Stimulated activated CD4-positive, alpha-beta T cell treated with anti-CD3 and anti-CD28 coated beads, Interleukin-2, amount 100 ng/mL, for 24 hours (primary cell): ENCODE data around the gene ARHGAP9.
A peak's percentile ranks its signal among the peaks of the same experiment; 100 is the strongest.
"Not testable (repeated sequence)": the region's sequence is repeated elsewhere in the genome, so short reads cannot be mapped to it uniquely, and the experiment has no call there.

Experiments used
- DNase-seq, 2 donors: peaks; one replicate each; pipeline ENCODE4 v3.0.0-alpha.2; 2020

ARHGAP9 gene

DNA sequence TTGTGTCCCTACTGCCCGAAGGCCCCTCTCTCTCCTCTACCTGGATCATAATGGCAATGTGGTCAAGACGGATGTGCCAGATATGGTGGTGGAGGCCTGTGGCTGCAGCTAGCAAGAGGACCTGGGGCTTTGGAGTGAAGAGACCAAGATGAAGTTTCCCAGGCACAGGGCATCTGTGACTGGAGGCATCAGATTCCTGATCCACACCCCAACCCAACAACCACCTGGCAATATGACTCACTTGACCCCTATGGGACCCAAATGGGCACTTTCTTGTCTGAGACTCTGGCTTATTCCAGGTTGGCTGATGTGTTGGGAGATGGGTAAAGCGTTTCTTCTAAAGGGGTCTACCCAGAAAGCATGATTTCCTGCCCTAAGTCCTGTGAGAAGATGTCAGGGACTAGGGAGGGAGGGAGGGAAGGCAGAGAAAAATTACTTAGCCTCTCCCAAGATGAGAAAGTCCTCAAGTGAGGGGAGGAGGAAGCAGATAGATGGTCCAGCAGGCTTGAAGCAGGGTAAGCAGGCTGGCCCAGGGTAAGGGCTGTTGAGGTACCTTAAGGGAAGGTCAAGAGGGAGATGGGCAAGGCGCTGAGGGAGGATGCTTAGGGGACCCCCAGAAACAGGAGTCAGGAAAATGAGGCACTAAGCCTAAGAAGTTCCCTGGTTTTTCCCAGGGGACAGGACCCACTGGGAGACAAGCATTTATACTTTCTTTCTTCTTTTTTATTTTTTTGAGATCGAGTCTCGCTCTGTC, 22.8 kb downstream of the ARHGAP9 start:
- DNase-seq, result no peak

DNA sequence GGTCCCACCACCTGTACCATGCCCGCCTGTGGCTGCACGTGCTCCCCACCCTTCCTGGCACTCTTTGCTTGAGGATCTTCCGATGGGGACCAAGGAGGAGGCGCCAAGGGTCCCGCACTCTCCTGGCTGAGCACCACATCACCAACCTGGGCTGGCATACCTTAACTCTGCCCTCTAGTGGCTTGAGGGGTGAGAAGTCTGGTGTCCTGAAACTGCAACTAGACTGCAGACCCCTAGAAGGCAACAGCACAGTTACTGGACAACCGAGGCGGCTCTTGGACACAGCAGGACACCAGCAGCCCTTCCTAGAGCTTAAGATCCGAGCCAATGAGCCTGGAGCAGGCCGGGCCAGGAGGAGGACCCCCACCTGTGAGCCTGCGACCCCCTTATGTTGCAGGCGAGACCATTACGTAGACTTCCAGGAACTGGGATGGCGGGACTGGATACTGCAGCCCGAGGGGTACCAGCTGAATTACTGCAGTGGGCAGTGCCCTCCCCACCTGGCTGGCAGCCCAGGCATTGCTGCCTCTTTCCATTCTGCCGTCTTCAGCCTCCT, 23.4 kb downstream of the ARHGAP9 start:
- peak; percentile 48 to 49 for DNase-seq

DNA sequence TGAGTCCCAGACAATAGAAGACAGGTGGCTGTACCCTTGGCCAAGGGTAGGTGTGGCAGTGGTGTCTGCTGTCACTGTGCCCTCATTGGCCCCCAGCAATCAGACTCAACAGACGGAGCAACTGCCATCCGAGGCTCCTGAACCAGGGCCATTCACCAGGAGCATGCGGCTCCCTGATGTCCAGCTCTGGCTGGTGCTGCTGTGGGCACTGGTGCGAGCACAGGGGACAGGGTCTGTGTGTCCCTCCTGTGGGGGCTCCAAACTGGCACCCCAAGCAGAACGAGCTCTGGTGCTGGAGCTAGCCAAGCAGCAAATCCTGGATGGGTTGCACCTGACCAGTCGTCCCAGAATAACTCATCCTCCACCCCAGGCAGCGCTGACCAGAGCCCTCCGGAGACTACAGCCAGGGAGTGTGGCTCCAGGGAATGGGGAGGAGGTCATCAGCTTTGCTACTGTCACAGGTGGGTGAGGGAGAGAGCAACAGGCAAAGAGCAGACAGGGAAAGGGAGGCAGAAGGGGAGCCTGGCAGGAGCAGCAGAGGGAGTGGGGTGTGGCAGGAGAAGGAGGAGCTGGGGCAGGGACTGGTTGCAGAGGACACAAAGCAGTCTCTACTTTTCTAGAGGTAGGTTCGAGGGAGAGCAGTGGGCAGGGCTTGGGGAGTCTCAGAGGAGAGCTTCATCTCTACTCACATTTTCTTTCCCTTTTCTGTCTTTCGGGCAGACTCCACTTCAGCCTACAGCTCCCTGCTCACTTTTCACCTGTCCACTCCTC, 24.1 kb downstream of the ARHGAP9 start:
- no peak for DNase-seq

DNA sequence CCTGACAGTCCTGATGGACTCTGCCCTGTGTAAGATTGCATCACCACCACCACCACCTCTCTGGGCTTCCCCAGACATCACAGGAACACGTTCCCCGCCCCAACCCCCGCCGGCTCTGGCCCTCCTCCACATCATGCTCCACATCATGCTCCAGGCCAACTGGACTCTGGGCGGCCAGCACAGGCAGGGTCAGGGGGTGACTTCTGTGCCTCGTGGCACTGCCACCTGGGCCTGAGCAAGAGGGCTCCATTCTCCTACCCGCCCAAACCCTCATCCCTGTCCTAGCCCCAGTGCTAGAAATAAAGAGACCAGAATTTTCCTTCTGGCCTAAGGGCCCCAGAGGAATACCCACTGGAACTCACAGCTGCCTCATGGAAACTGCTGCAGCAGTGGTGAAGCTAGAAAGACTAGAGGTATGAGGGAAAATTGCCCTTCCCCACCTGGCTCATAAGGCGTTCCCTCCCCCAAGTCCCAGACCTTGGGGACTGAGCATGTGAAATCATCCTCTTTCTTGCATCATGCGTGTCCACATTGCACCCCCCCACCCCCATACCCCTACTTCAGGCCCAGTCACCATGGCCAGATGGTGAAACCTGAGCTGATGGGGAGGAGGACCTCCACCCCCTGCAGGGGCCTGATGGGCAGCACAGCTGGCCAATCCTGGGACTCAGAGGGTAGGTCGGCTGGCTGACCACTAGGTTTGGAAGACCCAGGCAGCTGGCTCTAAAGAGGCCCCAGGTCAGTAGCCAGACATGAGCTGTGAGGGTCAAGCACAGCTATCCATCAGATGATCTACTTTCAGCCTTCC, 24.9 kb downstream of the ARHGAP9 start, which contains the start of gene INHBE:
Gene INHBE, plus strand, starts transcription at position 742 of the 808 bp plus-strand sequence. CDS start 230 bp downstream, outside the sequence.
- DNase-seq, result no peak

DNA sequence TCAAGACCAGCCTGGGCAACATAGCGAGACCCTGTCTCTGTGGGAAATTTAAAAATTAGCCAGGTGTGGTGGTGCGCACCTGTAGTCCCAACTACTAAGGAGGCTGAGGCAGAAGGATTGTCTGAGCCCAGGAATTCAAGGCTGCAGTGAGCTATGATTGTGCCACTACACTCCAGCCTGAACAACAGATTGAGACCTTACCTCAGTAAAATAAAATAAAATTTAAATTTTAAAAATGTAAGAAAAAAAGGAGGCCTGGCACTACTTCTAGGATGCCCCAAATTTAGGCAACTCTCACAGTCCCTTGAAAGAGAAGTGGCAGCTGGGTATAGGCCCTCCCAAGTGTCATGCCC, 25.5 kb downstream of the ARHGAP9 start:
- DNase-seq, result no peak

DNA sequence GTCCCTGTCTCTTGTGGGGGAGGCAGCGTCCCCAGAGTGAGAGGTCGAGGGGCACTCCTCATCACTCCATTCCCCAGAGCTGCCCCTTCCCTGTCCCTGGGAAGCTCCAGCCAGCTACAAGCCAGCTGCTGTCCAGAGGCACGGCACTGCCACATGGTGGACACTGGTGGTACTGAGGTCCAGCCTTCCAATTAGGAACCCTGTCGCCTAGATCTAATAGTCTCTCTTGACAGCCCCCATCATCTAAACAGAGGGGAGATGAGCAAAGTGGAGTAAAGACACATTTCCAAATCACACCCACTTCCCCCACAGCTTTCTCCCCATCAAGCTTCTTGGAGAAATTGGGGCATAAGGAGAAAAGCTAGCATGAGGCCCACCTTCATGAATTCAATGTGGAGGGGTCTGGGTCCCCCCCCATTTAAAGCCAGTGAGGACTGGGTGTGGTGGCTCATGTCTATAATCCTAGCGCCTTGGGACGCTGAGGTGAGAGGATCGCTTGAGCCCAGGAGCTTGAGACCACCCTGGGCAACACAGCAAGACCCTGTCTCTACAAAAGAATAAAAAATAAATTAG, 26.6 kb downstream of the ARHGAP9 start:
- DNase-seq, result peak; percentile 65 to 77

DNA sequence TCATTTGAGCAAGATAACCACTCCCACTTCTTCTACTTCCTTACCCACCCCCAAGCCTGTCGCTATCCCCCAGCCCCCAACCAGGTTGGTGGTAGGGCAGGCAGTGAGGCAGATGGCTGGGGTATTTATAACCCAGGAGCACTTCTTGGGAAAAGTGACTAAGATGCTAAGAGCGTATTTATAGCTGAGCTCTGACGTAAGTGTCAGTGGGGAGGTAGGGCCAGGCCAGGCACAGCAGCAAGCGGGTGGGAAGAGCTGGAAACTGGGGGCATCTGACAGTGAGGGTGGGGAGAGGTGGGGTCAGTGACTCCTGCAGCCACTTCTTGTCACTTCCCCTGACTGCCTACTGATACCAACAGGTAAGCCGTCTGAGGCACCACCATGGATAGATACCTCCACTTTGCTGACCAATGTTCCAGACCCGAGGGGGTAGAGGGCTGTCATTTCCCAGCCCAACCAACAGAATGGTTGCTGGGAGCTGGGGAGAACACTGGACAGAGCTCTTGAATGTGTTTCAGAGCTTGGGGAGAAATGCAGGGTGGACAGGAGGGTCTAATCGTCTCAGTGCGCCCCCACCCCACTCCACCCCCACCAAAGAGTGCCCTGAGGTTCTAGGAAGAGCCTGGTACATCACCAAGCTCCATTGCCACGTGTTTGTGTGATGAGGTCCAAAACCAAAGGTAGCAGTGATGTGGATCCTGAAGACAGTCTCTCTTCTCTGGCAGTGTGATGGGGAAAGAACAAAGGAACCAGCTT, 27.3 kb downstream of the ARHGAP9 start:
- DNase-seq, result peak in 1 of 2 donors; percentile 32

DNA sequence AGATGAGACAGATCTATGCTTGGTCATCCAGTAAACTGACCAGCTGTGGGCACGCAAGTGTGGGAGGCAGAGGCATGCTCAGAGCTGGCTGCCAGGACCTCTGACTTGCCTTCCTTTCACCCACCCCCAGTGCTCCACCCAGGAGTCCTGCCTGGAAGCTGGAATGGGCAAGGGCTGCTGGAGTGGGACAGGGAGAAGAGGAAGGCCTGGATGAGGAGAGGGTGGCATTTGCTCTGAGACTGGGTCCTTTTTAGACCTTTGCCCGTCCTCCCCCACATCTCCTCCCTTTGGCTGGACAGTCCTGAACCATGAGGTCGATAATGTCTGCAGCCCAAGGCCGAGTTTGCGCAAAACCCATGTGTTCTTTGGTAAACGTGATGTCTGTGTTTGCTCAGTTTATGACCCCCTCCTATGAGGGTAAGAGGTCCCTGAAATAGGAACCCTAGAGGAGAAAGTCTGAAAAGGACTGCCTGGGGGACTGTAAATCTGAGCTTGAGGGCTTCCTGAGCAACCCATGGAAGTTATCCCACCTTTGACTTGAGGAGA, 28.4 kb downstream of the ARHGAP9 start:
- DNase-seq, result no peak

DNA sequence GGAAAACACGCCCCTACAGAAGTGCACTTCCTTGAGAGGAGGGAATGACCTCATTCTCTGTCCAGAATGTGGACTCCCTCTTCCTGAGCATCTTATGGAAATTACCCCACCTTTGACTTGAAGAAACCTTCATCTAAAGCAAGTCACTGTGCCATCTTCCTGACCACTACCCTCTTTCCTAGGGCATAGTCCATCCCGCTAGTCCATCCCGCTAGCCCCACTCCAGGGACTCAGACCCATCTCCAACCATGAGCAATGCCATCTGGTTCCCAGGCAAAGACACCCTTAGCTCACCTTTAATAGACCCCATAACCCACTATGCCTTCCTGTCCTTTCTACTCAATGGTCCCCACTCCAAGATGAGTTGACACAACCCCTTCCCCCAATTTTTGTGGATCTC, 29.6 kb downstream of the ARHGAP9 start:
- DNase-seq, result no peak

DNA sequence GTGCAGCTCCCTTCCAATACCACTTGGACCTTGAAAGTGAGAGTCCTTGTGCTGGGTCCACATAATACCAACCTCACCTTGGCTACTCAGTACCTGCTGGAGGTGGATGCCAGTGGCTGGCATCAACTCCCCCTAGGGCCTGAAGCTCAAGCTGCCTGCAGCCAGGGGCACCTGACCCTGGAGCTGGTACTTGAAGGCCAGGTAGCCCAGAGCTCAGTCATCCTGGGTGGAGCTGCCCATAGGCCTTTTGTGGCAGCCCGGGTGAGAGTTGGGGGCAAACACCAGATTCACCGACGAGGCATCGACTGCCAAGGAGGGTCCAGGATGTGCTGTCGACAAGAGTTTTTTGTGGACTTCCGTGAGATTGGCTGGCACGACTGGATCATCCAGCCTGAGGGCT, 30.3 kb downstream of the ARHGAP9 start:
- no peak for DNase-seq

DNA sequence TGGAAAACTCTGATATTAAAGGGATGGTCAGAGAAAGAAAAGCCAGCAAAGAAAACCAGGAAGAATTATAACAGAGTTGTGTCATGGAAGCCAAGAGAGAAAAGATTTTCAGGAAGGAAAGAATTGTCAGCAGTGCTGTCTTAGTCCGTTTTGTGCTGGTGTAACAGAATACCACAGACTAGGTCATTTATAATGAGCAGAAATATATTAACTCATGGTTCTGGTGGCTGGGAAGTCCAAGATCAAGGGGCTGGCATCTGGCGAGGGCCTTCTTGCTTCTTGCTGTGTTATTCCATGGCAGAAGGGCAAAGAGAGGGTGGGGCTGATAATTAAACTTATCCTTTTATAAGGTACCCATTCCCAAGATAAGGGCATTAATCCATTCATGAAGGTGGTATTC, 31.0 kb downstream of the ARHGAP9 start:
- no peak for DNase-seq

DNA sequence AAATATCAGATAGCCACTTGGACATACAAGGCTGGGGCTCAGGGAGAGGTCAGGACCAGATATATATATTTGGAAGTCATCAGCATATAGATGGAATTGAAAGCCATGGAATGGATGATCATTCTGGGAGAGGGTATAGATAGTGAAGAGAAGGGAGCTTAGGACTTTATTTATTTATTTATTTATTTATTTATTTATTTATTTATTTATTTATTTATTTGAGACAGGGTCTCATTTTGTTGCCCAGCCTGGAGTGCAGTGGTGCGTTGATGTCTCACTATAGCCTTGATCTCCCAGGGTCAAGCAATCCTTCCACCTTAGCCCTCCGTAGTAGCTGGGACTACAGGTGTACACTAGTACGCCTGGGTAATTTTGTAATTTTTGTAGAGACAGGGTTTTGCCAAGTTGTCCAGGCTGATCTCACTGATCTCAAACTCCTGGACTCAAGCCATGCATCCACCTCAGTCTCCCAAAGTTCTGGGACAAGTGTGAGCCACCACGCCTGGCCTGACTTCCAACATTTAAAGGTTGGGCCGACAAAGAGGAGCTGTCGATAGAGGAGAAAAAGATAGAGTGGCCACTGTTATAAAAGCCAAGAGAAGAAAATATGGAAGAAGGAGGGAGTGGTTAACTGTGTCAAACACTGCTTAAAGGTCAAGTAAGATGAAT, 33.2 kb downstream of the ARHGAP9 start:
- no peak for DNase-seq

DNA sequence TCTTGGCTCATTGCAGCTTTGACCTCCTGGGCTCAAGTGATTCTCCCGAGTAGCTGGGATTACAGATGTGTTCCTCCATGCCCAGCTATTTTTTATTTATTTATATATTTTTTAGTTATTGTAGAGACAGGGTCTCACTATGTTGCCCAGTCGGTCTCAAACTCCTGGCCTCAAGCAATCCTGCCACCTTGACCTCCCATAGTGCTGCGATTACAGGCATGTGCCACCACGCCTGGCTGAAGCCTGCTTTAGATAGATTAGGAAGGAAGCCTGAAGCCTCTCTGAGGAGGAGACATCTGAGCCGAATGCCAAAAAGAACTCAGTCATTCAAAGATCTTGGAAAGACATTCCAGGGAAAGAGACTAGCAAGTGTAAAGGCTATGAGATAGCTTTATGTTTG, 34.9 kb downstream of the ARHGAP9 start:
- no peak for DNase-seq

DNA sequence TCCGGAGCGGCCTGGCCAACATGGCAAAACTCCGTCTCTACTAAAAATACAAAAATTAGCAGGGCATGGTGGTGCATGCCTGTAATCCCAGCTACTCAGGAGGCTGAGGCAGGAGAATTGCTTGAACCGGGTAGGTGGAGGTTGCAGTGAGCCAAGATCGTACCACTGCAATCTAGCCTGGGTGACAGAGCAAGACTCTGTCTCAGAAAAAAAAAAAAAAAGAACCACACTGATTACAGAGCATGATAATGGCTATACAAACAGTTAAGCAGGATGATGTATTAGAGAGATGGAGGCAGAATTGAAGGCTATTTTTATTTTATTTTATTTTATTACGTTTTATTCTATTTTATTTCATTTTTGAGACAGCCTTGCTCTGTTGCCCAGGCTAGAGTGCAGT, 35.3 kb downstream of the ARHGAP9 start:
- DNase-seq, result not testable (repeated sequence)

DNA sequence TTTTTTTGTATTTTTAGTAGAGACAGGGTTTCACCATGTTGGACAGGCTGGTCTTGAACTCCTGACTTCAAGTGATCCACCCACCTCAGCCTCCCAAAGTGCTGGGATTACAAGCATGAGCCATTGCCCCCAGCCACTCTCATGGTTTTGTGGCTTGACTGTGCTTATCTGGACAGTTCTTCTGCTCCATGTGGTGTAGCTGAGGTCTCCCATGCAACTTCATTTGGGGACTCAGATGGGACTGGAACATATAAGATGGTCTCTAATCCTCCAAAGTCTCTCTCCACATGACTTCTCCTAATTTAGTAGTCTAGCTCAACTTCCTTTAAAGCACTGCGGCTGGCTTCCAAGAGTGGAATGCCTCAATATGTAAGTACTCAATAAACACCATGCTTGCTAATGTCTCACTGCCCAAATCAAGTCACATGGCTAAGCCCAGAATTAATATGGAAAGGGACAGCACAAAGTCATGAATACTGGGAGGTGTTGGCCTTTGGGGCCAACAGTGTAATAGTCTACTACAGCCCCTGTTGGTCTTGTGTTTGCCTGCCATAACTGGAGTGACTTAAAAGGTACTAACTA, 37.7 kb downstream of the ARHGAP9 start:
- no peak for DNase-seq

DNA sequence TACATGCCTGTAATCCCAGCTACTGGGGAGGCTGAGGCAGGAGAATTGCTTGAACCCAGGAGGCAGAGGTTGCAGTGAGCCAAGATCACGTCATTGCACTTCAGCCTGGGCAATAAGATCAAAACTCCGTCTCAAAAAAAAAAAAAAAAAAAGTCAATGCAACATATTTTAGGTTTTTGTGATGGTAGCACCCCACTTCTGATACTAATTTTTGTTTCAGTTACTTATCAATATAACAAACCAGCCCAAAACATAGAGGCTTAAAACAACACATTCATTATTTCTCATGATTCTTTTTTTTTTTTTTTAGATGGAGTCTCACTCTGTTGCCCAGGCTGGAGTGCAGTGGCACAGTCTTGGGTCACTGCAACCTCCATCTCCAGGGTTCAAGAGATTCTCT, 38.3 kb downstream of the ARHGAP9 start:
- DNase-seq, result not testable (repeated sequence)

DNA sequence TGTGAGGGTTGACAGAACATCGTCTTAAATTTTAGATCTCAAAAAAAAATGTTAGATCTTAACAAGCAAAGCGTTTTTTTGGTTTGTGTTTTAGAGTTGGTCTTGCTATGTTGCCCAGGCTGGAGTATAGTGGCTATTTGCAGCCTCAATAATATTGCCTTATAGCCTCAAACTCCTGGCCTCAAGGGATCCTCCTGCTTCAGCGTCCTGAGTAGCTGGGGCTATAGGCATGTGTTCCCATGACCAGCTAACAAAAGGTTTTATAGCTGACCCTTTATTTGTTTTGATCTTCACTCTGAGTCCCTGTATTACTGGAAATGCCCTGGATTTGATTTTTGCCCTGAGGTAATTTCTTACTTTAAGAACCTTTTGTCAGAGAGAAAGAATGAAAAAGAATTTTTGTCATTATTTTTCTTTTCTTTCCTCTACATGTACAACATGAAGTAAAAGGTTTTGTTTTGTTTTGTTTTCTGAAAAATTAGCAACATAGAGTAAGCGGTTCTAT, 39.9 kb downstream of the ARHGAP9 start:
- DNase-seq, result no peak

DNA sequence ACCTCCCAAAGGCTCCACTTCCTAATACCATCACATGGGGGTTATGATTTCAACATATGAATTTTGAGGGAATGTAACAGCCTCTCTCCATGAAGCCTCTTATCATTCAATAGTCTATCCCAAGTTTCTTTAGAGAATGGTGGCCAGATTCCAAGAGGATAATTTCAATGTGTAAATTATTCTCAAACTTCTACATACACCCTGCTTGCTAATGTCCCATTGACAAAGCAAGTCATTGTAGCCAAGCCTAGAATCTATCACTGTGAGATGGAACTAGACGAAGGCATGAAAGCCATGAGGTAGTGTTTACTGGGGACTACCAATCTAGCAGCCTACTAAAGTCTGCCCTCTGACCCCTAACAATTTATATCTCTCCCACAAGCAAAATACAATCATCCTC, 41.3 kb downstream of the ARHGAP9 start:
- DNase-seq, result no peak

DNA sequence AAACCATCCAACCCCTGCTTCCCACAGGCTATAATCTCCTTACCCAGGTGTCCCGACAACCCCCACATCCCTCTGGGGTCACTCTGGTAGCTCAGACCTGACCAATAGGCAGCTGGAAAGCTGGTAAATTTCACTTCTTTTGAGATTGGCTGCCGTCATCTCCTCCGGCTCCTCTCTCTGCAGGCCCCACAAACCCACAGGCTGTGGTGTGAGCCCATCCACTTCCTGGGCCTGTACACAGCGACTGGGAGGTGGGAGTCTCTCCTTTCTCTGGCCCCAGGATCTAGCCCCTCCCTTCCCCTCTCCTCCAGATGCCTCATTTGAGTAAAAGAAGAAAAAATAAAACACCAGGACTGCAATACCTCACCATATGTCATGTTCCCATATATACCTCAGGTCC, 44.4 kb downstream of the ARHGAP9 start:
- no peak for DNase-seq

DNA sequence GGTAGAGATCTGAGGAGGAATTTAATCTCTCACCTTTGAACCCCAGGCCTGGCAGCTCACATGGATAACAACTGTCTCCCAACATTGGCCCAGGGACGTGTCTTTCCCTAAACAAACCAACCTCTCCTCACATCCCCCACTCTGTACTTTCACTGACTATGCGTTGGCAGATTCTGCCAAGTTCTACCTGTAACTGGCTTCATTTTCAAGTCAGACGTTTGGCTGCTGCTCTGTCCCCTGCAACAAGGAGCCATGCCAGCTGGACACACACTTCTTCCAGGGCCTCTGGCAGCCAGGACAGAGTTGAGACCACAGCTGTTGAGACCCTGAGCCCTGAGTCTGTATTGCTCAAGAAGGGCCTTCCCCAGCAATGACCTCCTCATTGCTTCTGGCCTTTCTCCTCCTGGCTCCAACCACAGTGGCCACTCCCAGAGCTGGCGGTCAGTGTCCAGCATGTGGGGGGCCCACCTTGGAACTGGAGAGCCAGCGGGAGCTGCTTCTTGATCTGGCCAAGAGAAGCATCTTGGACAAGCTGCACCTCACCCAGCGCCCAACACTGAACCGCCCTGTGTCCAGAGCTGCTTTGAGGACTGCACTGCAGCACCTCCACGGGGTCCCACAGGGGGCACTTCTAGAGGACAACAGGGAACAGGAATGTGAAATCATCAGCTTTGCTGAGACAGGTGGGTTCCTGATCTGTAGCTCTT, 45.0 kb downstream of the ARHGAP9 start, which contains the start of gene INHBC:
Gene INHBC, plus strand, starts transcription at position 268 of the 707 bp plus-strand sequence. Its CDS starts 103 bp downstream, at position 371.
- DNase-seq, result no peak
